IMR-90 (cell line): ENCODE data around the gene CACNA1F. TPM values are rescaled to one million over a fixed set of nuclear protein-coding genes. Genes with fewer than 3 reads are reported as not detected.

ENCODE experiments used
- ATAC-seq: fragments of 200-7000 bp; cut with Tn5 transposase; 2 replicates; pipeline ENCODE4 v1.9.1; 2020; ENCODE audit warnings: low read depth, mild to moderate bottlenecking, moderate library complexity
- BruUV-seq: library from RNA; stranded (reverse); fragments of 400-500 nt; replicated peaks from 2 replicates; lab custom pipeline; 2021; lab: Mats Ljungman, UMichigan
- CTCF ChIA-PET: fragments of 300-600 bp; formaldehyde crosslinking; extraction: SDS; loops from one replicate; lab custom pipeline; 2021; ENCODE audit warnings: antibody characterized with exemption; lab: Yijun Ruan, JAX
- POLR2A ChIA-PET: fragments of 300-600 bp; sonication (Branson Sonifier 250); formaldehyde crosslinking; loops from one replicate; lab custom pipeline; 2022; ENCODE audit warnings: antibody characterized with exemption; ENCODE audit not compliant: unreplicated experiment; lab: Charles Lee
- DNase-seq: peaks from one replicate; pipeline ENCODE4 v3.0.0; 2013
- H2AFZ ChIP-seq: replicated peaks from 2 replicates; pipeline ENCODE3; 2013; ENCODE audit warnings: low read length, mild to moderate bottlenecking; ENCODE audit not compliant: poor library complexity
- H2AK5ac ChIP-seq: 2 replicates; pipeline ENCODE4 v1.6.1; 2013; ENCODE audit warnings: low read depth, low read length, inconsistent platforms
- H2AK9ac ChIP-seq: replicated peaks from 2 replicates; pipeline ENCODE3; 2013; ENCODE audit warnings: mild to moderate bottlenecking, low read depth, low read length, moderate library complexity; ENCODE audit not compliant: poor library complexity
- H2BK120ac ChIP-seq: 2 replicates; pipeline ENCODE4 v1.6.1; 2013; ENCODE audit warnings: low read depth, low read length, inconsistent platforms
- H2BK15ac ChIP-seq: 3 replicates; pipeline ENCODE4 v1.6.1; 2013; ENCODE audit warnings: low read depth, low read length, inconsistent platforms
- H2BK20ac ChIP-seq: 2 replicates; pipeline ENCODE4 v1.6.1; 2013; ENCODE audit warnings: low read depth, mild to moderate bottlenecking, inconsistent platforms, low read length, moderate library complexity
- H2BK5ac ChIP-seq: 2 replicates; pipeline ENCODE4 v1.6.1; 2013; ENCODE audit warnings: mild to moderate bottlenecking, low read depth, low read length, inconsistent platforms; ENCODE audit not compliant: poor library complexity, severe bottlenecking
- H3K14ac ChIP-seq: replicated peaks from 2 replicates; pipeline ENCODE4 v1.6.1; 2013; ENCODE audit warnings: low read depth, low read length, inconsistent platforms
- H3K18ac ChIP-seq: 2 replicates; pipeline ENCODE4 v1.6.1; 2013; ENCODE audit warnings: low read depth, low read length, control low read depth
- H3K23ac ChIP-seq: 2 replicates; pipeline ENCODE4 v1.6.1; 2013; ENCODE audit warnings: low read depth, low read length, inconsistent platforms
- H3K27ac ChIP-seq: 2 replicates; pipeline ENCODE4 v1.5.1; 2013; ENCODE audit warnings: mild to moderate bottlenecking, control low read depth, low read length; ENCODE audit not compliant: insufficient read depth
- H3K27me3 ChIP-seq: 2 replicates; pipeline ENCODE4 v1.6.1; 2013; ENCODE audit warnings: low read length; ENCODE audit not compliant: control insufficient read depth, insufficient read depth
- H3K36me3 ChIP-seq: 2 replicates; pipeline ENCODE4 v1.6.1; 2013; ENCODE audit warnings: low read length, mixed read lengths; ENCODE audit not compliant: control insufficient read depth, insufficient read depth
- H3K4ac ChIP-seq: 2 replicates; pipeline ENCODE4 v1.6.1; 2013; ENCODE audit warnings: low read depth, low read length, inconsistent platforms
- H3K4me1 ChIP-seq: 2 replicates; pipeline ENCODE4 v1.6.1; 2013; ENCODE audit warnings: low read length, mixed read lengths; ENCODE audit not compliant: control insufficient read depth, insufficient read depth
- H3K4me2 ChIP-seq: 2 replicates; pipeline ENCODE4 v1.6.1; 2013; ENCODE audit warnings: low read depth, mild to moderate bottlenecking, control low read depth, low read length, moderate library complexity
- H3K4me3 ChIP-seq: 2 replicates; pipeline ENCODE4 v1.5.1; 2013; ENCODE audit warnings: low read depth, mild to moderate bottlenecking, control low read depth, low read length, moderate library complexity; ENCODE audit not compliant: insufficient read depth
- H3K56ac ChIP-seq: 2 replicates; pipeline ENCODE4 v1.6.1; 2013; ENCODE audit warnings: low read length, inconsistent platforms; ENCODE audit not compliant: insufficient read depth; ENCODE audit errors: extremely low read depth
- H3K79me1 ChIP-seq, 2 experiments: 2 replicates each; pipeline ENCODE4 v1.6.1; 2013; ENCODE audit warnings: low read length in 2 of 2, inconsistent platforms in 1 of 2, low read depth in 1 of 2
- H3K9ac ChIP-seq: 2 replicates; pipeline ENCODE4 v1.6.1; 2013; ENCODE audit warnings: low read depth, low read length, control low read depth
- H3K9me1 ChIP-seq: 2 replicates; pipeline ENCODE4 v1.6.1; 2013; ENCODE audit warnings: low read length, inconsistent platforms; ENCODE audit not compliant: insufficient read depth
- H3K9me3 ChIP-seq: 2 replicates; pipeline ENCODE4 v1.6.1; 2013; ENCODE audit warnings: low read length; ENCODE audit not compliant: control insufficient read depth, insufficient read depth
- H4K20me1 ChIP-seq: 2 replicates; pipeline ENCODE4 v1.6.1; 2013; ENCODE audit warnings: low read length, inconsistent platforms; ENCODE audit not compliant: insufficient read depth
- H4K5ac ChIP-seq: 2 replicates; pipeline ENCODE4 v1.6.1; 2013; ENCODE audit warnings: mild to moderate bottlenecking, low read depth, low read length, control low read depth
- H4K8ac ChIP-seq, 2 experiments: 2 replicates each; pipeline ENCODE4 v1.6.1; 2013; ENCODE audit warnings: low read depth in 2 of 2, low read length in 2 of 2, control low read depth in 1 of 2, inconsistent platforms in 1 of 2
- H4K91ac ChIP-seq: 2 replicates; pipeline ENCODE4 v1.6.1; 2013; ENCODE audit warnings: low read depth, low read length, inconsistent platforms; ENCODE audit not compliant: insufficient read depth
- BHLHE40 ChIP-seq: fragments of 150-350 bp; IDR thresholded peaks from 2 replicates; pipeline ENCODE4 v1.6.1; 2016; ENCODE audit warnings: mild to moderate bottlenecking, low read depth, low read length
- POLR2A ChIP-seq: IDR thresholded peaks from 2 replicates; pipeline ENCODE4 v1.6.1; 2012; ENCODE audit warnings: mild to moderate bottlenecking, low read depth, low read length
- RFX5 ChIP-seq: IDR thresholded peaks from 2 replicates; pipeline ENCODE4 v1.8.0; 2012; ENCODE audit warnings: low read depth, mild to moderate bottlenecking, low read length, moderate library complexity
- USF2 ChIP-seq: fragments of 150-350 bp; IDR thresholded peaks from 2 replicates; pipeline ENCODE4 v1.6.1; 2017; ENCODE audit warnings: mild to moderate bottlenecking, antibody characterized with exemption, low read length, low read depth
- WGBS, 2 experiments: methylation state at CpG; one replicate each; pipeline versions ENCODE4 v1.1.5 to v1.1.7; 2013; ENCODE audit warnings: missing lambda C conversion rate in 2 of 2; ENCODE audit not compliant: insufficient read length in 1 of 2; ENCODE audit errors: extremely low coverage in 2 of 2; 5-methylcytosine and 5-hydroxymethylcytosine counted together
- dilution Hi-C: fragments of 300-500 bp; cut with HindIII; formaldehyde crosslinking; loops from one replicate; pipeline ENCODE4 v1.14.3; 2018; ENCODE audit warnings: low sequenced_read_pairs; ENCODE audit not compliant: unreplicated experiment
- in situ Hi-C: fragments of 300-500 bp; cut with MboI; formaldehyde crosslinking; loops from 3 replicates; pipeline ENCODE4 v1.14.3; 2019; ENCODE audit warnings: low sequenced_read_pairs, inconsistent platforms, mixed read lengths
- intact Hi-C: fragments of 100-400 bp; cut with micrococcal nuclease; formaldehyde crosslinking; loops from 2 replicates; pipeline ENCODE4 v1.10.0; 2022
- polyA plus RNA-seq, 3 experiments: library from polyadenylated mRNA; depleted of rRNA; stranded (reverse); fragments of >200 nt; gene quantifications; 2 replicates each; pipeline ENCODE4 v1.2.3, GENCODE V29; 2012; ENCODE audit warnings: low replicate concordance in 1 of 3
- total RNA-seq: library from RNA; depleted of rRNA; stranded (reverse); fragments of >200 nt; gene quantifications from 2 replicates; pipeline ENCODE4 v1.2.3, GENCODE V29; 2012

Gene CACNA1F
- total and polyA plus RNA-seq, 2 of the 4 experiments (the other 2 are of a cell fraction): not detected

GRCh38 chrX:49271341-49271740, 38.2 kb upstream of the CACNA1F start:
- Histone ChIP-seq H2BK120ac (no peak overlapping the region), H4K91ac (no peak overlapping the region), H3K36me3 (peaks cover 2% of the 10 kb centered on the region; the same call in 1 of the 2 replicates), H4K20me1 (peaks cover 8% of the 10 kb centered on the region; the same call in 1 of the 2 replicates), H3K14ac (no peak overlapping the region), H3K79me1 (peaks cover 30 to 36% of the 10 kb centered on the region in 2 experiments), H4K5ac (no peak overlapping the region), H4K8ac (no peak overlapping the region), H2AFZ (no peak overlapping the region), H3K27me3 (no peaks in the 10 kb centered on the region), H3K56ac (no peak overlapping the region), H3K9me1 (peaks cover 4% of the 10 kb centered on the region; the same call in 1 of the 2 replicates), H2BK15ac (no peak overlapping the region), H2BK20ac (no peak overlapping the region), H3K9me3 (no peaks in the 10 kb centered on the region), H3K9ac (no peak overlapping the region), H3K23ac (no peak overlapping the region), H3K4ac (no peak overlapping the region), H2AK5ac (no peak overlapping the region), H2BK5ac (no peak overlapping the region), H3K27ac (no peak overlapping the region), H3K18ac (no peak overlapping the region), H3K4me1 (0 out of 2 replicates have a peak, but pooled peaks cover 2% of the 10 kb centered on the region), H3K4me2 (no peak overlapping the region), H3K4me3 (no peak overlapping the region), H2AK9ac (no peak overlapping the region)
- ATAC-seq: no peak
- ChIA-PET POLR2A (no interaction called here), CTCF (no interaction called here)
- BruUV-seq: no TSS peak
- WGBS, 2 experiments: 83% methylated on average over 2 of the region's 2 CpGs; no CpG with 5 or more reads in 1 of the 2 experiments
- dilution Hi-C loops: no loop called here
- DNase-seq: no peak
- in situ Hi-C loops: no loop called here
- TF ChIP-seq POLR2A (no peak), USF2 (no peak), RFX5 (no peak), BHLHE40 (no peak)
- intact Hi-C loops: no loop called here
